Measurements from ENCODE around the gene EPN3. TPM values are rescaled to one million over a fixed set of nuclear protein-coding genes. Genes with fewer than 3 reads are reported as not detected.
A peak's percentile ranks its signal among the peaks of the same experiment; 100 is the strongest.

The EPN3 gene
- polyA plus RNA-seq, 1 donor (not counting 4 experiments of a cell fraction or from before 2014, with no cell fraction given): 66.7 TPM

GRCh38 chr17:50502301-50502990, 30.1 kb upstream of the EPN3 start:
- Histone ChIP-seq H3K27ac (ENCODE audit: control insufficient read depth, insufficient read depth, low read length) (no peak overlapping the region), H3K9ac (ENCODE audit: control insufficient read depth, extremely low read depth, insufficient read depth, low read length) (no peak overlapping the region), H3K36me3 (ENCODE audit: control insufficient read depth in 2 of 2, extremely low read depth in 1 of 2, insufficient read depth in 2 of 2, low read length in 2 of 2) (no peaks in the 10 kb centered on the region), H4K20me1 (ENCODE audit: control insufficient read depth, extremely low read depth, insufficient read depth, low read length) (no peaks in the 10 kb centered on the region), H3K9me1 (ENCODE audit: control insufficient read depth, extremely low read depth, insufficient read depth, low read length) (no peaks in the 10 kb centered on the region), H3K4me1 (ENCODE audit: control insufficient read depth, extremely low read depth, insufficient read depth, low read length) (peaks cover 37% of the 10 kb centered on the region), H3K27me3 (ENCODE audit: control insufficient read depth, extremely low read depth, insufficient read depth, low read length) (no peaks in the 10 kb centered on the region), H3K9me3 (ENCODE audit: control insufficient read depth, low read depth, low read length) (no peaks in the 10 kb centered on the region), H3K79me2 (ENCODE audit: control insufficient read depth, insufficient read depth, low read length) (no peaks in the 10 kb centered on the region), H2AFZ (ENCODE audit: control insufficient read depth, low read length) (no peak overlapping the region), H3K4me2 (ENCODE audit: control insufficient read depth, extremely low read depth, insufficient read depth, low read depth, low read length) (no peak overlapping the region), H3K4me3 (ENCODE audit: control insufficient read depth in 2 of 3, extremely low read depth in 1 of 3, insufficient read depth in 2 of 3, low read depth in 1 of 3, low read length in 3 of 3) (no peak overlapping the region)
- dilution Hi-C loops (cut with MboI; ENCODE audit: extremely low pct_ligation_motif_present, low sequenced_read_pairs): no loop called here
- FAIRE-seq (no peak), DNase-seq (ENCODE audit: low read depth, low spot score) (no peak)
- TF ChIP-seq EZH2 (IDR thresholded peaks at IDR 0.05; ENCODE audit: low read length) (no peak), CTCF (optimal IDR thresholded peaks at IDR 0.05 in 1 of 3, IDR thresholded peaks at IDR 0.05 in 1 of 3, conservative IDR thresholded peaks at IDR 0.05 in 1 of 3; ENCODE audit: extremely low read depth in 1 of 3, insufficient read depth in 2 of 3, low read length in 3 of 3) (no peak)

- no peak overlapping the region for H3K27ac ChIP-seq (ENCODE audit: control insufficient read depth, insufficient read depth, low read length)
- H3K9ac ChIP-seq (ENCODE audit: control insufficient read depth, extremely low read depth, insufficient read depth, low read length): no peak overlapping the region
- no peaks in the 10 kb centered on the region for H3K9me3 ChIP-seq (ENCODE audit: control insufficient read depth, low read depth, low read length)
- H3K4me2 ChIP-seq (ENCODE audit: control insufficient read depth, extremely low read depth, insufficient read depth, low read depth, low read length): peak overlapping the region; percentile 36
- H3K9me1 ChIP-seq (ENCODE audit: control insufficient read depth, extremely low read depth, insufficient read depth, low read length): no peaks in the 10 kb centered on the region
- FAIRE-seq (peak; percentile 61), DNase-seq (ENCODE audit: low read depth, low spot score) (no peak)
- no peak overlapping the region for H3K4me3 ChIP-seq (ENCODE audit: control insufficient read depth in 2 of 3, extremely low read depth in 1 of 3, insufficient read depth in 2 of 3, low read depth in 1 of 3, low read length in 3 of 3)
- no peaks in the 10 kb centered on the region for H3K36me3 ChIP-seq (ENCODE audit: control insufficient read depth in 2 of 2, extremely low read depth in 1 of 2, insufficient read depth in 2 of 2, low read length in 2 of 2)
- H3K27me3 ChIP-seq (ENCODE audit: control insufficient read depth, extremely low read depth, insufficient read depth, low read length): no peaks in the 10 kb centered on the region
- peaks cover 43% of the 10 kb centered on the region for H3K4me1 ChIP-seq (ENCODE audit: control insufficient read depth, extremely low read depth, insufficient read depth, low read length)
- no peaks in the 10 kb centered on the region for H4K20me1 ChIP-seq (ENCODE audit: control insufficient read depth, extremely low read depth, insufficient read depth, low read length)
- H2AFZ ChIP-seq (ENCODE audit: control insufficient read depth, low read length): peak overlapping the region; percentile 86
- no peaks in the 10 kb centered on the region for H3K79me2 ChIP-seq (ENCODE audit: control insufficient read depth, insufficient read depth, low read length)
- dilution Hi-C loops (cut with MboI; ENCODE audit: extremely low pct_ligation_motif_present, low sequenced_read_pairs): no loop called here
- TF ChIP-seq EZH2 (IDR thresholded peaks at IDR 0.05; ENCODE audit: low read length) (no peak), CTCF (optimal IDR thresholded peaks at IDR 0.05 in 1 of 3, IDR thresholded peaks at IDR 0.05 in 1 of 3, conservative IDR thresholded peaks at IDR 0.05 in 1 of 3; ENCODE audit: extremely low read depth in 1 of 3, insufficient read depth in 2 of 3, low read length in 3 of 3) (no peak)
These were observed 26.9 kb upstream of the EPN3 start for GRCh38 chr17:50505591-50506130.

All from keratinocyte (primary cell).